AG09319 (cell line): ENCODE data around the gene FASTK.

ENCODE experiments used
- DNase-seq: peaks from one replicate; pipeline ENCODE4 v3.0.0-alpha.2; 2010; ENCODE audit warnings: low read depth; ENCODE audit errors: extremely low read depth
- CTCF ChIP-seq: IDR thresholded peaks from 2 replicates; pipeline ENCODE4 v1.5.1; 2011; ENCODE audit warnings: low read depth, mild to moderate bottlenecking, inconsistent platforms, low read length, moderate library complexity

FASTK gene

GRCh38 chr7:151101621-151102396, 21.2 kb upstream of the FASTK start:
- no peak for DNase-seq
- TF ChIP-seq CTCF, result no peak

GRCh38 chr7:151100921-151101320, 20.3 kb upstream of the FASTK start:
- DNase-seq, result no peak
- no peak for TF ChIP-seq CTCF

- DNase-seq, result no peak
- TF ChIP-seq CTCF, result no peak
Measured at GRCh38 chr7:151099486-151100211, 19.0 kb upstream of the FASTK start.

GRCh38 chr7:151095828-151096475, 15.3 kb upstream of the FASTK start:
- no peak for DNase-seq
- TF ChIP-seq CTCF, result no peak

GRCh38 chr7:151095123-151095797, 14.7 kb upstream of the FASTK start:
- DNase-seq, result no peak
- no peak for TF ChIP-seq CTCF

- TF ChIP-seq CTCF, result no peak
- DNase-seq, result no peak
Measured at GRCh38 chr7:151094675-151095074, 14.1 kb upstream of the FASTK start.
